GM18951 (cell line): Measurements from ENCODE around the gene BMP7.

Experiments
- POLR2A ChIP-seq: IDR thresholded peaks from 4 replicates; pipeline ENCODE4 v1.6.1; 2011; ENCODE audit warnings: mild to moderate bottlenecking; ENCODE audit not compliant: insufficient read length, insufficient read depth; ENCODE audit errors: extremely low read depth
- in situ Hi-C: fragments of 300-500 bp; cut with MboI; formaldehyde crosslinking; loops from one replicate; pipeline ENCODE4 v1.12.0; 2022; ENCODE audit warnings: low sequenced_read_pairs, mixed read lengths, inconsistent platforms; ENCODE audit not compliant: unreplicated experiment

BMP7 gene

GRCh38 chr20:57207251-57207650 lies 59.2 kb downstream of the BMP7 start:
- TF ChIP-seq POLR2A = no peak
- in situ Hi-C loops = no loop called here

- in situ Hi-C loops = no loop called here
- no peak for TF ChIP-seq POLR2A
Measured at GRCh38 chr20:57205606-57206219, 60.7 kb downstream of the BMP7 start.

DNA sequence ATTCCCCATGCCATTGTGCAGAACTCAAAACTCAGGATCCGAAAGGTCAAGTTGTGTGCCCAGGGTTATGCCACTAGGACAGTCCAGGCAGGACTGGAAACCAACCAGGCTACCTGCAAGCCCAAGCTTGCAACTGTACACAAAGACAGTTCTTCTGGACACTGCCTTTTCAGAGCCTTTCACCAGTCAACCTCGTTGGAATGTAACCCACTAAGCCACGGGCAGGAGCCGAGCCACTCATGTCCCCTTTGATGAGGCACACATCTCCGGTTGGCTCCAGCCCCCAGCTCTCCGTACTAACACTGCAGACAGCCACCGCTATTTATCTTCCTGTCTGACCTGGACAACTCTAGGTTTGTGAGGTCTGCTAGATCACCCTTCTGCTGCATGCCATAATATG lies 62.5 kb downstream of the BMP7 start:
- in situ Hi-C loops = no loop called here
- no peak for TF ChIP-seq POLR2A

- in situ Hi-C loops = no loop called here
- TF ChIP-seq POLR2A = no peak
Measured at GRCh38 chr20:57203204-57203603, 63.2 kb downstream of the BMP7 start.

DNA sequence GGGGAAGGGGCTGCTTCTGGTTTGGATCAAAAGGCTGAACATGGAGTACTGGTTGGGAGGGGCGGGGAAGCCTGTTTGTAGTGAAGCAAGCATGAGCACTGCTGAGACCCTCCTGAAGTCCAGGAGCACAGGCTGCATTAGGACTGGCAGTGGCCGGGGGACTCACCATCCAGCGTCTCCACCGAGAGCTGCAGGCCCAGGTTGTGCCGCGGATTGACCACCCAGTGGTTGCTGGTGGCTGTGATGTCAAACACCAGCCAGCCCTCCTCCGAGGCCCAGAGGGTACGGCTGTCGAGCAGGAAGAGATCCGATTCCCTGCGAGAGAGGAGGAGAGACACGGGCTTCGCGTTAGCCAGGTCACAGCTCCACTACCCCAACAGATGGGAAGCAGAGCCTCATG lies 64.1 kb downstream of the BMP7 start:
- in situ Hi-C loops = no loop called here

GRCh38 chr20:57200882-57201695 lies 65.4 kb downstream of the BMP7 start:
- in situ Hi-C loops = no loop called here
- no peak for TF ChIP-seq POLR2A

More for the DNA sequence above, 64.1 kb downstream of the BMP7 start:
- no peak for TF ChIP-seq POLR2A

DNA sequence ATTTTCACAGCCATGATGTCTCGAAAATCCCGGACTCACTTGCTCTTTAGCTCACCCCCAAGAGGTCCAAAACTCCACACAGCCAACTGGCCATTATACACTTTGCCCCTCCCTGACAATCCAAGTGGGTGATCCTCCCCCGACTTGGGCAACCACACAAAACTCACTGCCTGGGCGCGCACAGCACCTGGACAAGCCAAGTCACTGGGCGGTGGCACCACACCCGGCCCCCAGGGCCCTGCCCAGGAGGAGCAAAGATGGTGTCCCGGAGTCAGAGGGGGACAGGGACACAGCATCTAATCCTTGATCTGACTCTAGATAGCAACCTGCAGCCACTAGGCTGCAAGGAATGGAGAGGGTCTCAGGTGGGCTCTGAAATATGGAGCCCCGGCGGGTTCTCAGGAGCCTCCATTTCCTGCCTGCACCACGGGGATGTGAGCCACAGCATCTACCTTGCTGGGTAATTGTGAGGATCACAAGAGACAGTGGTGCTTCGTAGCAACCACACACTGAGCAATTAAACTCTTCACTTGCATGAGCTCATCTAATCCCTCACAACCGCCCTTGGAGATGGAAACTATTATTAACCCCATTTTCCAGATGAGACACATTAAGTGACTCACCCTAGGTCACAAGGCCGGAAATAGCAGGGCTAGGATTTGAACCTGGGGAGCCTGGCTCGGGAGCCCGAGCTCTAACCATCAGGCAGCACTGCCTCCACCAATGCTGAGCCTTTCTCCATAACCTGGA lies 66.6 kb downstream of the BMP7 start:
- in situ Hi-C loops = no loop called here

DNA sequence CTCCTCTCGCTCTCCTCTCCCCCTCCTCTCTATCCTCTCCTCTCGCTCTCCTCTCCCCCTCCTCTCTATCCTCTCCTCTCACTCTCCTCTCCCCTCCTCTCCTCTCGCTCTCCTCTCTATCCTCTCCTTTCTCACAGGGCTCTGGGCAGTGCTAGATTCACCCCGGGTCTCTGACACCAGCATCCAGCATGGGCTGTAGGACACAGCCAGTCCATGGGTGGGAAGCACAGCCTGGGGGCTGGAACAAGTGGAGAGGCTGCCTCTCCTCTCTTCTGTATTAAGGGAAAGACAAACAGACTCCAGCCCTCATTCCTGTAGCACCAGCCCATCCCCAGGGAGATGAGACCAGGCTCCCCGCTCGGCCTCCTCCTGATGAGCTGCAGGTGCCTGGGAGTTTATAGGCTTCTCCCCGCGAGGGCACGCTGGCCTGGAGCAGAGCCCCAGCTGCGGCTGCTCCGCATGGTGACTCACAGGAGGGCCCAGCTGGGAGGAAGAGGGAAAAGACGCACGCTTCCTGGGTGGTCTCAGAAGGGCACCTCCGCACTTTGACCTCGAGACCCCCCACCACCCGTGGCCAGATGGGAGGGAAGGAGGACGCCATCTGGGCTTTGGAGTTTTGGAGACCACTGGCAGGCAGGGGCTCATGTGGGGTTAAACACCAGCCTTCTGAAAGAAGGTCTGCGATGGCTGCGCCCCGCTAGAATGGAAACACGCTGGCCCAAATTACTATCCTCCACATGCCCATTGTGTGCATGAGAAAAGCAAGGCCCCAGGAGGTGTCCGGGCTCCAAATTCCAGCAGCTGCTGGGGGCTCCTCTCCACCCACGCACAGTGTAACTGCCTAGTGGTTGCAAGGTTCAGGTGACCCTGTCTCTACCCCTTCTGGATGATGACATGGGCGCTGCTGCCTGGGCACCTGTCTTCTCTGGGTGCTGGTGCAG lies 68.0 kb downstream of the BMP7 start:
- TF ChIP-seq POLR2A = no peak
- in situ Hi-C loops = no loop called here

More for the DNA sequence above, 66.6 kb downstream of the BMP7 start:
- TF ChIP-seq POLR2A = no peak

- no peak for TF ChIP-seq POLR2A
- in situ Hi-C loops = no loop called here
Measured at GRCh38 chr20:57197352-57198131, 68.9 kb downstream of the BMP7 start.

GRCh38 chr20:57195469-57196100 lies 70.9 kb downstream of the BMP7 start:
- in situ Hi-C loops = no loop called here
- no peak for TF ChIP-seq POLR2A

GRCh38 chr20:57195023-57195422 lies 71.4 kb downstream of the BMP7 start:
- in situ Hi-C loops = no loop called here
- no peak for TF ChIP-seq POLR2A
